ENCODE measurements around the gene STIP1. TPM values are rescaled to one million over a fixed set of nuclear protein-coding genes. Genes with fewer than 3 reads are reported as not detected.

Gene STIP1
- total and polyA plus RNA-seq, 10 of the 15 experiments (the other 5 are each of a cell fraction or from before 2014, with no cell fraction given) = 25.2 to 291 (median 191) TPM

- TF ChIP-seq, protein P1, sequence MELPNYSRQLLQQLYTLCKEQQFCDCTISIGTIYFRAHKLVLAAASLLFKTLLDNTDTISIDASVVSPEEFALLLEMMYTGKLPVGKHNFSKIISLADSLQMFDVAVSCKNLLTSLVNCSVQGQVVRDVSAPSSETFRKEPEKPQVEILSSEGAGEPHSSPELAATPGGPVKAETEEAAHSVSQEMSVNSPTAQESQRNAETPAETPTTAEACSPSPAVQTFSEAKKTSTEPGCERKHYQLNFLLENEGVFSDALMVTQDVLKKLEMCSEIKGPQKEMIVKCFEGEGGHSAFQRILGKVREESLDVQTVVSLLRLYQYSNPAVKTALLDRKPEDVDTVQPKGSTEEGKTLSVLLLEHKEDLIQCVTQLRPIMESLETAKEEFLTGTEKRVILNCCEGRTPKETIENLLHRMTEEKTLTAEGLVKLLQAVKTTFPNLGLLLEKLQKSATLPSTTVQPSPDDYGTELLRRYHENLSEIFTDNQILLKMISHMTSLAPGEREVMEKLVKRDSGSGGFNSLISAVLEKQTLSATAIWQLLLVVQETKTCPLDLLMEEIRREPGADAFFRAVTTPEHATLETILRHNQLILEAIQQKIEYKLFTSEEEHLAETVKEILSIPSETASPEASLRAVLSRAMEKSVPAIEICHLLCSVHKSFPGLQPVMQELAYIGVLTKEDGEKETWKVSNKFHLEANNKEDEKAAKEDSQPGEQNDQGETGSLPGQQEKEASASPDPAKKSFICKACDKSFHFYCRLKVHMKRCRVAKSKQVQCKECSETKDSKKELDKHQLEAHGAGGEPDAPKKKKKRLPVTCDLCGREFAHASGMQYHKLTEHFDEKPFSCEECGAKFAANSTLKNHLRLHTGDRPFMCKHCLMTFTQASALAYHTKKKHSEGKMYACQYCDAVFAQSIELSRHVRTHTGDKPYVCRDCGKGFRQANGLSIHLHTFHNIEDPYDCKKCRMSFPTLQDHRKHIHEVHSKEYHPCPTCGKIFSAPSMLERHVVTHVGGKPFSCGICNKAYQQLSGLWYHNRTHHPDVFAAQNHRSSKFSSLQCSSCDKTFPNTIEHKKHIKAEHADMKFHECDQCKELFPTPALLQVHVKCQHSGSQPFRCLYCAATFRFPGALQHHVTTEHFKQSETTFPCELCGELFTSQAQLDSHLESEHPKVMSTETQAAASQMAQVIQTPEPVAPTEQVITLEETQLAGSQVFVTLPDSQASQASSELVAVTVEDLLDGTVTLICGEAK (IDR thresholded peaks at IDR 0.05; ENCODE audit: borderline replicate concordance) = peak; percentile 20; the same call in 1 of the 2 replicates
- peak; percentile 73 for TF ChIP-seq ZNF687 (IDR thresholded peaks at IDR 0.05)
- 0 out of 2 replicates have a peak, but pooled peaks have one; percentile 37 for TF ChIP-seq ELK1 (IDR thresholded peaks at IDR 0.05; ENCODE audit: low read depth, low read length)
- TF ChIP-seq EGR1 (IDR thresholded peaks at IDR 0.05; ENCODE audit: borderline replicate concordance in 1 of 2, low read depth in 2 of 2, low read length in 2 of 2) = peak in 1 of 2 experiments; percentile 52; a peak in 1 of 3 replicates
- peak; percentile 27; the same call in 1 of the 2 replicates for TF ChIP-seq SMAD5 (IDR thresholded peaks at IDR 0.05; ENCODE audit: low read depth)
- peak; percentile 45; the same call in 1 of the 2 replicates for TF ChIP-seq YY1 (IDR thresholded peaks at IDR 0.05; ENCODE audit: low read depth, low read length)
- TF ChIP-seq WRNIP1 (IDR thresholded peaks at IDR 0.05; ENCODE audit: borderline replicate concordance, low read depth, low read length) = no peak
- TF ChIP-seq ETV6 (conservative IDR thresholded peaks at IDR 0.05 in 1 of 2, IDR thresholded peaks at IDR 0.05 in 1 of 2; ENCODE audit: borderline replicate concordance in 1 of 2, low read depth in 1 of 2) = peak in 1 of 2 experiments; percentile 28; a peak in 1 of 4 replicates
- TF ChIP-seq, protein P2, sequence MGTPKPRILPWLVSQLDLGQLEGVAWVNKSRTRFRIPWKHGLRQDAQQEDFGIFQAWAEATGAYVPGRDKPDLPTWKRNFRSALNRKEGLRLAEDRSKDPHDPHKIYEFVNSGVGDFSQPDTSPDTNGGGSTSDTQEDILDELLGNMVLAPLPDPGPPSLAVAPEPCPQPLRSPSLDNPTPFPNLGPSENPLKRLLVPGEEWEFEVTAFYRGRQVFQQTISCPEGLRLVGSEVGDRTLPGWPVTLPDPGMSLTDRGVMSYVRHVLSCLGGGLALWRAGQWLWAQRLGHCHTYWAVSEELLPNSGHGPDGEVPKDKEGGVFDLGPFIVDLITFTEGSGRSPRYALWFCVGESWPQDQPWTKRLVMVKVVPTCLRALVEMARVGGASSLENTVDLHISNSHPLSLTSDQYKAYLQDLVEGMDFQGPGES (IDR thresholded peaks at IDR 0.05) = no peak
- TF ChIP-seq, protein P3, sequence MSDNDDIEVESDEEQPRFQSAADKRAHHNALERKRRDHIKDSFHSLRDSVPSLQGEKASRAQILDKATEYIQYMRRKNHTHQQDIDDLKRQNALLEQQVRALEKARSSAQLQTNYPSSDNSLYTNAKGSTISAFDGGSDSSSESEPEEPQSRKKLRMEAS (IDR thresholded peaks at IDR 0.05; ENCODE audit: low read depth, low read length) = peak; percentile 29; the same call in 1 of the 2 replicates
Observed at GRCh38 chr11:64226507-64227051, 40.6 kb downstream of the STIP1 start (continued).

Measured in GM12878 (cell line).